Right kidney (tissue), 1 donor: ENCODE results near the gene BRD1.
A peak's percentile ranks its signal among the peaks of the same experiment; 100 is the strongest.

Source experiments
- DNase-seq: peaks from one replicate; pipeline ENCODE4 v3.0.0-alpha.2; 2016

The BRD1 gene

GRCh38 chr22:49751318-49751965 lies 76.2 kb downstream of the BRD1 start:
- no peak for DNase-seq

- DNase-seq, result no peak
These were observed 77.7 kb downstream of the BRD1 start for GRCh38 chr22:49749885-49750510.

- no peak for DNase-seq
These were observed 78.4 kb downstream of the BRD1 start for GRCh38 chr22:49749227-49749626.

GRCh38 chr22:49748514-49748913 lies 79.2 kb downstream of the BRD1 start:
- no peak for DNase-seq

GRCh38 chr22:49747716-49748115 lies 80.0 kb downstream of the BRD1 start:
- no peak for DNase-seq

GRCh38 chr22:49747130-49747529 lies 80.5 kb downstream of the BRD1 start:
- no peak for DNase-seq

- DNase-seq, result no peak
These were observed 81.6 kb downstream of the BRD1 start for GRCh38 chr22:49746065-49746464.

- DNase-seq, result no peak
These were observed 87.4 kb downstream of the BRD1 start for GRCh38 chr22:49740242-49740641.

GRCh38 chr22:49739138-49739537 lies 88.5 kb downstream of the BRD1 start:
- DNase-seq, result no peak

- no peak for DNase-seq
These were observed 89.1 kb downstream of the BRD1 start for GRCh38 chr22:49738566-49738965.

GRCh38 chr22:49738006-49738405 lies 89.7 kb downstream of the BRD1 start:
- no peak for DNase-seq

- DNase-seq, result no peak
These were observed 90.5 kb downstream of the BRD1 start for GRCh38 chr22:49737101-49737551.

GRCh38 chr22:49736538-49736937 lies 91.1 kb downstream of the BRD1 start:
- DNase-seq, result no peak

GRCh38 chr22:49735901-49736421 lies 91.7 kb downstream of the BRD1 start:
- no peak for DNase-seq

GRCh38 chr22:49735411-49735900 lies 92.2 kb downstream of the BRD1 start:
- DNase-seq, result peak; percentile 31

GRCh38 chr22:49734882-49735281 lies 92.8 kb downstream of the BRD1 start:
- DNase-seq, result no peak

- DNase-seq, result no peak
These were observed 93.3 kb downstream of the BRD1 start for GRCh38 chr22:49734390-49734789.

- DNase-seq, result no peak
These were observed 94.0 kb downstream of the BRD1 start for GRCh38 chr22:49733631-49734030.

GRCh38 chr22:49730656-49731055 lies 97.0 kb downstream of the BRD1 start:
- DNase-seq, result no peak

GRCh38 chr22:49728570-49729271 lies 99.0 kb downstream of the BRD1 start:
- DNase-seq, result no peak

GRCh38 chr22:49727881-49728569 lies 99.6 kb downstream of the BRD1 start:
- DNase-seq, result no peak

GRCh38 chr22:49727191-49727880 lies 100.3 kb downstream of the BRD1 start:
- DNase-seq, result no peak
